Astrocyte of the spinal cord (primary cell): Measurements from ENCODE around the gene MBNL2.

Experiments
- DNase-seq: peaks from one replicate; pipeline ENCODE4 v3.0.0; 2011; ENCODE audit warnings: low read depth, low spot score
- H3K4me3 ChIP-seq: 2 replicates; pipeline ENCODE4 v1.5.1; 2011; ENCODE audit warnings: low read depth, mild to moderate bottlenecking, low read length, moderate library complexity
- CTCF ChIP-seq: IDR thresholded peaks from 2 replicates; pipeline ENCODE4 v1.5.1; 2012; ENCODE audit warnings: low read depth, mild to moderate bottlenecking, low read length, inconsistent platforms
- in situ Hi-C: cut with HindIII; loops from 2 replicates; pipeline ENCODE4 v1.10.0; 2017; ENCODE audit warnings: low sequenced_read_pairs

Gene MBNL2

GRCh38 chr13:97437729-97438128 is 215.6 kb downstream of the MBNL2 start:
- in situ Hi-C loops: no loop called here
- TF ChIP-seq CTCF: no peak
- H3K4me3 ChIP-seq: no peak overlapping the region
- no peak for DNase-seq

- DNase-seq: no peak
- in situ Hi-C loops: no loop called here
- TF ChIP-seq CTCF: no peak
- H3K4me3 ChIP-seq: no peak overlapping the region
Measured at GRCh38 chr13:97438856-97439595, 216.9 kb downstream of the MBNL2 start.

GRCh38 chr13:97440598-97441170 is 218.6 kb downstream of the MBNL2 start:
- in situ Hi-C loops: no loop called here
- no peak for DNase-seq
- no peak for TF ChIP-seq CTCF
- no peak overlapping the region for H3K4me3 ChIP-seq

DNA sequence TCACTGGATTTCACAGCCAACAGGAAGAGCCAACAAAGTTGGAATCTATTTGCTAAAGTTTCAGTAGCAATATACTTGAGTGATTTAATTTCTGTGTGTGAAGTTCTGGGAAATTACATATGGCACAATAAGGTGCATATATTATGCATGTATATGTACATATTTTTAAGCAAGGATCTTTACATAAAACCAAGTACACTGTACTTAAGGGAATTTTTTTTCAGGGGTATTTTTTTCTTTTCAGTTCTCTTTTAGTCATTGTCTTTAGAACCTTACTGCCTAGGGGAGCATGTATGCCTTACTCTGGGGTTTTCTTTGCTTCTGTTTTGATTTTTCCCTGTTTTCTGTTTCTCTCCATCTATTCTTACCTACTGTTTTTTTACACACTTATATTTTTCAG is 219.2 kb downstream of the MBNL2 start:
- no peak for TF ChIP-seq CTCF
- no peak for DNase-seq
- in situ Hi-C loops: no loop called here
- no peak overlapping the region for H3K4me3 ChIP-seq
